GM21825 (cell line): ENCODE data around the gene SH3BP4.

ENCODE experiments used
- ATAC-seq: cut with Tn5 transposase; IDR thresholded peaks from one replicate; pipeline ENCODE4 v1.9.1; 2021; ENCODE audit warnings: mild to moderate bottlenecking, moderate library complexity; ENCODE audit not compliant: unreplicated experiment

The SH3BP4 gene

DNA sequence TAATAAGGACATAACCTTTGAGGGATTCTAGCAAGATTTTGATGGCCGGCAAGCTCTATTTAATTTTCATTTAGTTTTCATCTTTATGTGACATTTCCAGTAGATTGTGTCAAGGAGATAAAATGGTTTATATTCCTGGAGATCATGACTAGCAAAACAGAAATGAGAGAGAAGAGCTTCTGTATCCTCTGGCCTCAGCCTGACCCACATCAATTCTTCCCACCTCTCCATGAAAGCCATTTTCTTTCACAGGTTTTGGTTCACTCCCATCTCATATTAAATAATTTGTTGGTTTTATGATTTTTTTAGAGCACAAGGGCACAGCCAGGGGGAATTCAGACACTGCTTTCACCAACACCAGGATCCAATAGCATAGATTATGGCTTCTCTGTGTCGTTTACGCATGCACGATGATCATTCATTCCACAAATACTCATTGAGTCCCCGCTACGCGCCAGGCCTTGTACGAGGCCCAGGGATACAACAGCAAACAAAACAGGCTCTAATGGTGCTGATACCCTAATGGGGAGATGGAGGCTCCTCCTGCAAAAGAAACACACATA, 85.9 kb downstream of the SH3BP4 start:
- no peak for ATAC-seq

DNA sequence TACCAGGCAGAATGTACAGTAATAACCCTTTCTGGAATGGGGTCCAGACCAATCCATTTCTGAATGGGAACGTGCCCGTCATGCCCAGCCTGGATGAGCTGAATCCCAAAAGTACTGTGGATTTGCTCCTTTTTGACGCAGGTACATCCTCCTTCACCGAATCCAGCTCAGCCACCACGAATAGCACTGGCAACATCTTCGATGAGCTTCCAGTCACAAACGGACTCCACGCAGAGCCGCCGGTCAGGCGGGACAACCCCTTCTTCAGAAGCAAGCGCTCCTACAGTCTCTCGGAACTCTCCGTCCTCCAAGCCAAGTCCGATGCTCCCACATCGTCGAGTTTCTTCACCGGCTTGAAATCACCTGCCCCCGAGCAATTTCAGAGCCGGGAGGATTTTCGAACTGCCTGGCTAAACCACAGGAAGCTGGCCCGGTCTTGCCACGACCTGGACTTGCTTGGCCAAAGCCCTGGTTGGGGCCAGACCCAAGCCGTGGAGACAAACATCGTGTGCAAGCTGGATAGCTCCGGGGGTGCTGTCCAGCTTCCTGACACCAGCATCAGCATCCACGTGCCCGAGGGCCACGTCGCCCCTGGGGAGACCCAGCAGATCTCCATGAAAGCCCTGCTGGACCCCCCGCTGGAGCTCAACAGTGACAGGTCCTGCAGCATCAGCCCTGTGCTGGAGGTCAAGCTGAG, 89.6 kb downstream of the SH3BP4 start:
- no peak for ATAC-seq

DNA sequence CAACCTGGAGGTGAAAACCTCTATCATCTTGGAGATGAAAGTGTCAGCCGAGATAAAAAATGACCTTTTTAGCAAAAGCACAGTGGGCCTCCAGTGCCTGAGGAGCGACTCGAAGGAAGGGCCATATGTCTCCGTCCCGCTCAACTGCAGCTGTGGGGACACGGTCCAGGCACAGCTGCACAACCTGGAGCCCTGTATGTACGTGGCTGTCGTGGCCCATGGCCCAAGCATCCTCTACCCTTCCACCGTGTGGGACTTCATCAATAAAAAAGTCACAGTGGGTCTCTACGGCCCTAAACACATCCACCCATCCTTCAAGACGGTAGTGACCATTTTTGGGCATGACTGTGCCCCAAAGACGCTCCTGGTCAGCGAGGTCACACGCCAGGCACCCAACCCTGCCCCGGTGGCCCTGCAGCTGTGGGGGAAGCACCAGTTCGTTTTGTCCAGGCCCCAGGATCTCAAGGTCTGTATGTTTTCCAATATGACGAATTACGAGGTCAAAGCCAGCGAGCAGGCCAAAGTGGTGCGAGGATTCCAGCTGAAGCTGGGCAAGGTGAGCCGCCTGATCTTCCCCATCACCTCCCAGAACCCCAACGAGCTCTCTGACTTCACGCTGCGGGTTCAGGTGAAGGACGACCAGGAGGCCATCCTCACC, 90.2 kb downstream of the SH3BP4 start:
- ATAC-seq: no peak

DNA sequence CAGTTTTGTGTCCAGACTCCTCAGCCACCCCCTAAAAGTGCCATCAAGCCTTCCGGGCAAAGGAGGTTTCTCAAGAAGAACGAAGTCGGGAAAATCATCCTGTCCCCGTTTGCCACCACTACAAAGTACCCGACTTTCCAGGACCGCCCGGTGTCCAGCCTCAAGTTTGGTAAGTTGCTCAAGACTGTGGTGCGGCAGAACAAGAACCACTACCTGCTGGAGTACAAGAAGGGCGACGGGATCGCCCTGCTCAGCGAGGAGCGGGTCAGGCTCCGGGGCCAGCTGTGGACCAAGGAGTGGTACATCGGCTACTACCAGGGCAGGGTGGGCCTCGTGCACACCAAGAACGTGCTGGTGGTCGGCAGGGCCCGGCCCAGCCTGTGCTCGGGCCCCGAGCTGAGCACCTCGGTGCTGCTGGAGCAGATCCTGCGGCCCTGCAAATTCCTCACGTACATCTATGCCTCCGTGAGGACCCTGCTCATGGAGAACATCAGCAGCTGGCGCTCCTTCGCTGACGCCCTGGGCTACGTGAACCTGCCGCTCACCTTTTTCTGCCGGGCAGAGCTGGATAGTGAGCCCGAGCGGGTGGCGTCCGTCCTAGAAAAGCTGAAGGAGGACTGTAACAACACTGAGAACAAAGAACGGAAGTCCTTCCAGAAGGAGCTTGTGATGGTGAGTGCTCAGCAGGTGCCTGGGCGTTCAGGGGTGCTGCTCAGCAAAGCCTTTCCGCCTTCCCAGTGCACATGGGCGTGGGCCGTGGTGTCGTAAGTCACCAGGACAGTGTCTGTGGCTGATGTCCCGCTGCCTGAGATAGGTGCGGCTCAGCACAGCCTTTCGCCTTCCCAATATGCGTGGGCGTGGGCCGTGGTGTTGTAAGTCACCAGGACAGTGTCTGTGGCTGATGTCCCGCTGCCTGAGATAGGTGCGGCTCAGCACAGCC, 91.0 kb downstream of the SH3BP4 start:
- ATAC-seq: no peak

DNA sequence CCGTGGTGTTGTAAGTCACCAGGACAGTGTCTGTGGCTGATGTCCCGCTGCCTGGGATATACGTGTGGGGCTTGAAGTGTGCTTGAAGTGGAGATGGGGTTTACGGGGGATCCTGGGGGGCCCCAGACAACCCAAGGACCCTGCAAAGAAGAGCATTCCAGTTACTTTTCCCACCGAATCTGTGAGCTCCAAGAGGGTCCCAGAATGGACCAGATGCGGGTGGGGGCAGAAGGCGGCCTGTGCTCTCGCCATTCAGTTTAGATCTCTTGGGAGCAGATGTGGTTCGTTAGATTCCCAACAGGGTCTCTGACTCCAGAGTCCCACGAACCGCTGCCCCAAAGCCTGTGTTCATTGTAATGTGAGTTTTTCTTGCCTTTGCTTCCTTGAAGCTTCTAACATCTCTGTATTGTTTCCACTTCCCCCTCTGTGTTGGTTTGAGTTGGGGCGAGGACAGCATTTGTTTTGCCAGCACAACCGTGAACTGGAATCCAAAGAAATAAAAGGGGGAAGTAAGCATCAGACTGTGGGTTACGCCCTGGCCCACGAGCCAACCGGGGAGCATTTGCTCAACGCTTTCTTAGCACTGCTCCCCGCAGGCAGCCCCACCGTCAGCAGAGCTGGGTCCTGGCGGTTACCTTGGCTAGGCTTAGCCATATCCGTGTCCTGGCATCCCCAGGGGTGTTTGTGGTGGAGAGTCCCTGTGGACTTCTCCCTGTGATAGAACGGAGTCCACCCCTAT, 92.1 kb downstream of the SH3BP4 start:
- ATAC-seq: no peak

DNA sequence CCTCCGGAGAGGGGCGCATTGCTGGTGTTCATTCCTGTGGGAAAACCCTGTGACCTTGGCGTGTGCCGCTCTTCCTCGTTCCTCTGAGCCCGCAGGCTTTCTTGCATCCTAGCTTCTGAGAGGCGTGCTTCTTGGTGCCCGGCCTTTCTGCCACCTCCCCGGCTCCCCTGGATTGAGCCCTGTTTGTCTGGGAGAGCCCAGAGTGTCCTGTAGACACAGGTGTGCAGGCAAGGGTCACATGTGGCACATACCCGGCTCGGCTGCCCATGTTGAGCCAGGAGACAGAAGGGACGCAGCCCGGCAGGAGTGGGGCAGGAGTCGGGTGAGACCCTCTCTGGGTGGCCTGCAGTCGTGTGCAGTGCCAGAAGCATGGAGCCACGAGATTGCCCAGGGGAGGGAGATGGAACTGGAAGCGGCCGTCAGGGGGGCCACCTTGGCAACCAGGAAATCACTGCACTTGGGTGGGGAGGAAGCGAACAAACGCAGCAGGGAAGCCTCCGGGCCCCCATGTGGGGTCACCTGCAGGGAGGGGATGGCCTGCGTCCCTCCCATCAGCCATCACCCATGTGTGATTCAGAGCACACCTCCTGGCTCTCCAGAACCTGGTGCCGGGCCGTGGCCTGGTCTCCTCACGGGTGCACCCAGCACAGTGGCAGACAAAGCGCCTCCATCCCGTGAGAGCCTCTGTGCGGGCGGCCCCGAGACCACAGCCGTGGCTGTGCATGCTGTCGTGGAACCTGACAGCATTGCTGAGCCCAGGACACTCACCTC, 92.9 kb downstream of the SH3BP4 start:
- no peak for ATAC-seq

DNA sequence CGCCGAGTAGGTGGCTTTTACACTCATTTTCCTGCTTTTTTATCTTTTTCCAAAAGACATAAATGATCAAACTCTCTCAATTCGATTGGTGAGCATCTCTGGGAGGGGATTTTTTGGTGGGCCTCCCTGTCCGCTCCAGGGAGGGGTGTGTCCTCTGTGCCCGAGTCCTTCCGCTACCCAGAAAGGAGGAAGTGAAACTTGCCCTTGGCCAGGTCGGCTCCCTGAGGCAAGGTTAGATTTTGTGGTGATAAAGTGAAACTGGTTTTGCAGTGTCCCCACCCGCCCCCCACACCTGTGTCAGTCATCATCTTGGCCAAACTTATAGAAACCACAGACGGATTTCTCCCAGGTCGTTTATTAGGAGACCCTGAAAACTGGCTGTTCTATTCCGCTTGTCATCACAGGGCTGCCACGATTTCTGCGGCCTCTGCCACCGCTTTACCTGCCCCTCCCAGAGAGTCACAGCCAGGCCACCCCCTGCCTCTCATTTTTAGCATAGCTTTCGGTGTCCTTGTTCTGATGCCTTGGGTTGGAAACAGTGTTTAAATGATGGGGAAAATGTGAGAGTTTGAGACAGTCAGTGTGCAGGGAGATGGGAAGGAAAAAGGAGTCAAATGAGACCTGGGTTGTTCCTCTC, 93.6 kb downstream of the SH3BP4 start:
- ATAC-seq: peak; percentile 73

DNA sequence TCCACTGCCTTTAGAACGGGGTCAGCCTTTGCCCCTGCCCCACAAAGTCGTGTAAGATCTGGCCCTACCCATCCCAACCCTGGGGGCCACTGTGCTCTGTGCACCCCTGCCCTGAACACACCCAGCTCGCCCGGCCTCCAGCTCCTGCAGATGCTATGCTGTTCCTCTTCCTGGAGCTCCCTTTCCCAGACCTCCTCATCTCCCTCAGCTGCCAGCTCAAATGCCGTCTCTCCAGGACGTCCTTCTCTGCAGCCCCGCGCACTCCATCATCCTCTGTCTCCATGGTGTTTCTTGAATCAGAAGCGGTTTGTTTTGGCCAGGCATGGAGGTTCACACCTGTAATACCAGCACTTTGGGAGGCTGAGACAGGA, 94.1 kb downstream of the SH3BP4 start:
- no peak for ATAC-seq

DNA sequence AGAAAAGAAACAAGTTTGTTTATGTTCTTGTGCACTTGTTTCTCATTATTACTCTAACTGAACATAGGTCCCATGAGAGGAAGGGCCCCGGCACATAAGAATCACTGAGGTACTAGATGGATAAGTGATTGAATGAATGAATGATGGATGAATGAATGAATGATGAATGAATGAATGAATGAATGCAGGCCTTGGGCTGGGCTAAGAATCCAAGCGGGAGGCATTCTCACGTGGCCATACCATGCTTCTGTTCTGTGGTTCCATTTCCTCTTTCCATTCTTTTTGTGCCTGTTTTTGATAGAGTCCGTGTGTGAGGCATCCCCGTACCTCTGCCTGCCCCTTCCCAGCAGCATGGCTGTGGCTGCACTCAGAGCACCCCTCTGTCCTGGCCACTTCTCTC, 94.8 kb downstream of the SH3BP4 start:
- no peak for ATAC-seq

DNA sequence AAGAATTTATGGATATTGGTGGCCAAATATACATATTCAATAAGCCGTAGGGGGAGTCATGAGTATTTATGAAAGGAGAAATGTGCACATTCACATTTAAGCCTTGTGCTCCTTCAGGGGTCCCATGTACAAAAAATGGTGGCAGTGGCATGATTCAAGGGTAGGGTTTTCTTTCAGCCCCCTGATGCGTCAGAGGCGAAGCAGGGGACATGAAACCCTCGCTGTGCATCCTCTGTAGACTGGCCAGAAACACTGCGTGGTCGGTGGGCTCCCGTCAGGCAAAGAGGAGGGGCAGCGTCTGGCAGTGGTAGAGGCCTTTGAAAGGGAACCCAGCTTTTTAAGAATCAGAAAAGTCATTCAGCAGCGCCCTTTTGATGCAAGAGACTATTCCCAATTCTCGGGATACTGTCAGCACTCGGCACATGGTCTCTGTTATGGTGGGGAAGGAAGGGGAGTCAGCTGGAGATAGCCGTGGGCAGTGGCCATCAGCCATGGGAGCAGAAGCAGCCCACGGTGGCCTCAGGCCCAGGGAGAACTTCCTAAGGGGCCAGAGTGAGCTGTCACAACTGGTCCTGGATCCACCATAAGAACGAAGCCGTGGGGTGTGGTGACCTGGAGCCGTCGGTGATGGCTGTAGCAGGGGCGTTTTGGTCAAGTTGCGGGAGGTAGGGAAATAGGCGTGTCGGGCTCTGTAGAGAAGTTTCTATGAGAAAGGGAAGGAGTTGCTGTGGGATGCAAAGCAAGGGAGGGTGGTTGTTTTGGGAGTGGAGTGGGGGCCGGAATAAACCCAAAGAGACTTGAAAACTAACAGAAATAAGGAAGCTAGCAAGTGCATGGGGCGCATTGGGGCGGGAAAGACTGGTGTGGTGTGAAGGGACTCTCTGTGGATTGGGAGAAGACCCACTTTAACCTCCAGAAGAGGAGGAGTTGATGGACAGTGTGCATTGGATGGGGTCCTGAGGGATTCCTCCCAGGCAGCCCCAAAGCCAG, 95.6 kb downstream of the SH3BP4 start:
- ATAC-seq: no peak

DNA sequence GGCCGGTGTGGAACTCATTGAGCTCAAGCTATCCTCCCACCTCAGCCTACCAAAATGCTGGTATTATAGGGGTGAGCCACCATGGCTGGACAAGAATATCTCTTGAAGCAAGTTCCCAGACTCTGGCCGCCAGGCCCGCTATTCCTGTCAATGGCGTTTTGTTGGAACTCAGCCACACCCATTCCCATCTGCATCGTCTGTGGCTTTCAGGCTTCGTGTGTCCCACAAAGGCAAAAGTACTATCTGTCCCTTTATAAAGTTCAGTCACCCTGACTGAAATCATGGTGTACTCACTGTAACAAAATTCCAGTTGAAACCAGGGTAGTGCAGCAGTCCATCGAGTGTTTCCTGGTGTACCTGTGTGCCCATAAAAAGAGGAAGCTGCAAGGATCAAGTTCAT, 96.7 kb downstream of the SH3BP4 start:
- ATAC-seq: no peak

DNA sequence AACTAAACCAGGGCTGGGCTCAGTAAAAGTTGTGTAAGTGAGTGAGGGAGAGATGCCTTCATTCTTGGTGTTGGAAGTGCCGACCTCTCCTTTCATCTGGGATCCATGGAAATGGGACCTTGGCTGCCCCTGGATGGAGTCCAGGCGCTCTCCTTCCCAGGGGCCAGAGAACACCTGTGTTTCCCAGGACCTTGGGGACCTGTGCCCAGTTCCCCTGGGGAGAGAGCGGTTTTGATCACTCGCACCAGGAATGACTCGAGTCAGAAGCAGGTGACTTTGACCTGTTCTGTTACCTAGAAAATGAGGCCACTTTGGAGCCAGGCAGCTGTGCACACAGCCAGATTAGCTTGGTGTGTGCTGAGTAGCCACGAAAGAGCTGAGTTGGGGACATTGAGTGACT, 97.3 kb downstream of the SH3BP4 start:
- ATAC-seq: no peak

DNA sequence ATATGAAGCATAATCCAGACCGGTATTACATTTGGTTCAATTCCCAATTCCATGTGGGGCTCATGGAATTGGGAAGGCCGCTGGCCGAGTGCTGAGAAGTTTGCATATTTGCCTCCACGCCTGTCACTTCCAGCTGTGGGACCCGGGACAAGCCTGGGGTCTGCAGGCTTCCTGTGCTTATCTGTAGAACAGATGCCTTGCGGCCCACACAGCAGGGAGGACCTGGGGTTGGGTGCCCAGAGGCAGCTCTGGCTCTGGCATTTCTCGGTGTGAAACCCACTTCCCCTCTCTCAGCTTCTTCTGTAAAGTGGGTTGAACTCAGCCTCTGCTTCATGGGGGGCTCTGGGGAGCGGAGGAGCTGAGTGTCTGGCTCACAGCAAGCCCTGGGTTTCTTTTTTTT, 97.9 kb downstream of the SH3BP4 start:
- no peak for ATAC-seq

DNA sequence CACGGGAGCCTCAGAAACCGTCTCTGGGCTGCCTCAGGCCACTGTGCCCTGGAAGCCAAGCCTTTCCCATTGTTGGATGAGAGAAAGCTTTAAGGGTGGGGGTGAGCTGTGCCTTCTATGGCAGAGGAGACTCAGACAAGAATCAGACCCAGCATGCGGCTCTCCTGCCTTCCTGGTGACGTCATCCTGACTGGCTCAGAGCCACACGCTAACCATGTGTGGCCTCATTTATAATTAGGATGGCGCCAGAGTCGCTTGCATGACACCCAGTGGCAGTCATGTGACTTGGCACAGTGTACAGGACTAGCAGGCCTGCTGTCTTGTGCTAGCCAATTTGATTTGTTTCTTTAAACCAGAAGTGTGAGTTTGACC, 99.1 kb downstream of the SH3BP4 start:
- ATAC-seq: no peak

DNA sequence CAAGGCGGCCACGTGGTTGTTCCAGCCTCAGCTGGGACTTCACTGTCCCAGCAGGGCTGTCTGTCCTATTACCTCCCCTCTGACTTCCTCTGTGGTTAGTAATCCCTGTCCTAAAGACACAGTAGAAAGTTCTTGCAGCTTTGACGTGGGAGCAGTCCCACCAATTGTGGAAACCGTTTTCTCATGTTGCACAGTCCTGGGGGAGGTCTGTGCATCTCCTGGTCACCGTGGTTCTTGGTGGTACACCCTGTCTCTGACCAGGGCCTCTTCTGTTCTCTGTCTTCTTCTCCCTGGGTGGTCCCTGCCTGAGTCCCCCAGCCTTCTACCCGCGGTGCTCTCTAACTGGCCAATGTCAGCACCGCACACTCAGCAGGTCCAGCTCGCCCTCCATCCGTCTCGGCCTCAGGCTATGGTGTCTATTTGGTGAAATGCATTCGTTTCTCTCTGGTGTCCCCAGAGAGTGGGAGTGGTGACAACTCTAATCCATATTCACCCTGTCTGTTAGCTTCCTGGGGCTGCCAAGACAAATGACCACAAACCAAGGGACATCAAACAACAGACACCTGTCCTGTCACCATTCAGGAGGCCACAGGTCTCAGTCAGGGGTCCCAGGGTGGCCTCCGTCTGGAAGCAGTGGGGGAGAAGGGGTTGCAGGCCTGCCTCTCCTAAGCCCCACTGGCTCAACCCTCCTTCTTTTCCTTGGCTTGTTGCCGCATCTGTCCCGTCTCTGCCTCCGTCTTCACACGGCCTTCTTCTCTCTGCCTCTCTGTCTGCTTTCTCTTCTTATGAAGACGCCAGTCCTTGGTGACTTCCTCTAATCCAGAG, 99.8 kb downstream of the SH3BP4 start:
- no peak for ATAC-seq

DNA sequence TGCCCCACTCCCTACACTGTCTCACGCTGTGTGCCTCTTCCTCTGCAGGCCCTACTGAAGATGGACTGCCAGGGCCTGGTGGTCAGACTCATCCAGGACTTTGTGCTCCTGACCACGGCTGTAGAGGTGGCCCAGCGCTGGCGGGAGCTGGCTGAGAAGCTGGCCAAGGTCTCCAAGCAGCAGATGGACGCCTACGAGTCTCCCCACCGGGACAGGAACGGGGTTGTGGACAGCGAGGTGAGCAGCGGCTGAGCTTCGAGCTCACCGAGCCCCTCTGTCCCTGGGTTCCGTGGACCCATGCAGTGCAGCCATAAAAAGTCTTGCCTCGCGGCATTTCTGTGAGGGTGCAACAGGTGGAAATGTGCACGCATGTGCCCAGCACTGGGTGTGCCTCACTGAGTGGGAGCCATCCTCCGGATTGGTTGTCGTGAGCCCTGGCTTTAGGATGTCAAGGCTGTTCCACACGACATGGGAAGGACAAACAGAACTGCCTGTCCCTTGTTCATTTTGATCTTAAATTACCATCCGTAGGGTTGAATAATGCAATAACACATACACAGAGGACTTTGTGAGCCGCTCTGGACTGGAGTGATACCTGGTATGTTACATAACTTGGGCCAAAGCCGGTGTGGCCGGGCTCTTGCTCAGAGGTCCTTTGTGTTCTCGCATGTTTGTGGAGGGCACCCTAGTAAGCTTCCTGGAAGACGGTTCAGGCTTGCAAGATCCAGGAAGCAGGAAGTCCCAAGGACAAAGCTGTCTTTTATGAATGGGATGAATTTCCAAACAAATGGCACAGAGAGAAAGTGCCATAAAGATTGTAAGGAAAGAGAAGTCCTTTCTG, 100.9 kb downstream of the SH3BP4 start:
- no peak for ATAC-seq

DNA sequence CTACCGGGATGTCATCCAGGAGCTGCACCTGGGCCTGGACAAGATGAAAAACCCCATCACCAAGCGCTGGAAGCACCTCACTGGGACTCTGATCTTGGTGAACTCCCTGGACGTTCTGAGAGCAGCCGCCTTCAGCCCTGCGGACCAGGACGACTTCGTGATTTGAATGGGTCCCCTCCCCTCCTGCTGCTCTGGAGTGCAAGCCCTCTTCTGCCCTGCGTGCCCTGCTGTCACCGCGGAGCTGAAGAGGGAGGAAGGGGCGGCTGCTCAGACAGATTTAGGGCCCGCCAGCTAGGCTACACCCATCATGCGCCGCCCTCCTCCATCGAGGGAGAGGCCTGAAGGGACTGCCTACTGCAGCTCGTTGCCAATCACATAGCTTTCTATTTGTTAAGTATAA, 101.8 kb downstream of the SH3BP4 start:
- no peak for ATAC-seq
